ENCODE measurements around the gene XXYLT1. TPM values are rescaled to one million over a fixed set of nuclear protein-coding genes. Genes with fewer than 3 reads are reported as not detected.

XXYLT1 gene
- total and polyA plus RNA-seq, 7 donors: 2.5 to 13.8 (median 11.1) TPM

- TF ChIP-seq POLR2AphosphoS5 (IDR thresholded peaks at IDR 0.05) (no peak), POLR2A (IDR thresholded peaks at IDR 0.05) (no peak), EP300 (IDR thresholded peaks at IDR 0.05) (no peak), CTCF (IDR thresholded peaks at IDR 0.05) (no peak)
- intact Hi-C loops (cut with DNase I): no loop called here
- DNase-seq: peak; percentile 46
- Histone ChIP-seq H3K36me3 (no peaks in the 10 kb centered on the region), H3K27ac (no peak overlapping the region), H3K4me1 (peaks cover 0 to 3% (median 0%) of the 10 kb centered on the region in 4 donors), H3K4me3 (no peak overlapping the region), H3K27me3 (no peaks in the 10 kb centered on the region), H3K9me3 (no peaks in the 10 kb centered on the region)
- 81 to 87% methylated on average over 14 of the region's 14 CpGs for WGBS, 2 donors
Observed at GRCh38 chr3:195075199-195075940, 195.6 kb downstream of the XXYLT1 start.

DNA sequence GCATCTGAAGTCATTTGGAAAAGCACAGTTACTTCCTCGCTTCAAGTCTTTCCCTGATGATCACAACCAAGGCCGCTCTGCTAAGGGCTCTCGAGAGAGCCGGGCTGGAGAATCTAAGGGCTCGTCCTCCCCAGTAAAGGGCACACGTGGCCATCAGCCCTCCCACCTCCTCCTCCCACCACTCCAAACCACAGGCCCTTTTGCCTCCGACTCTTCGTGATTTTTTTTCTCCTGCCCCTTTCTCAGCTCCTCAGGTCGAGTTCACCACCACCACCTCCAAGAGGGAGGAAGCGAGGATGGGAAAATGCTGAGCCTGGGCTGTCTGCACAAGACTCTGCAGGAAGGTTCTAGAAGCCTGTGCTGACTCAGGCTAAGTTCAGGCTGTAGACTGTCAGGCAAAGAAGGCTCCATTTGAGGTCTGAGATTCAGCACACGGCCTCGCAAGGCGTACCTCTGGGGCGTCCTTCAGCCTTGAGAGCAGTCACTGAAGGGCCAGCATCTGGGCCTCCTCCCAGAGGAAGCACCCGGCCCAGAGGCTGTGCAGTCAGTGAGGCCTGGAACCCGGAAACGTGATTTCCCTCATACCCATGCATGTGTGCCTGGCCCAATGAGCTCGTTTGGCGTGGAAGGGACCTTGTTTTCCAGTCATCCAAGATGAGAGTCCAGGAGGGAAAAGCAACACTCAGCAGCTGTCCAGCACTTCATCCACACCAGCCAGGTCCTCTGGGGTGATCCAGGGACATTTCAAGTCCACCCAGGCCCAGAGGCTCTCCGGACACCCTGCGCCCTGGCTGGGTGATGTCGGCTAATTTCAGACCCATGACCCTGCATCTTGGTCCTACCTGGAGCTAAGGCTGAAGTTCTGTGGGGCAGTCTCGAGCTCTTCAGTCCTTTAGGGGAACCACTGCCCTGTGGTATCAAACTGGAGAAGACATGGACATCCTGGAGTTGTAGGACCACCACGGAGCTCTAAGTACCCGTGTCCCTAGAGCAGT lies 196.8 kb downstream of the XXYLT1 start:
- peak; percentile 51 for DNase-seq
- Histone ChIP-seq H3K27ac (no peak overlapping the region), H3K36me3 (peaks cover 0 to 8% (median 0%) of the 10 kb centered on the region in 4 donors), H3K27me3 (no peaks in the 10 kb centered on the region), H3K4me1 (no peaks in the 10 kb centered on the region), H3K4me3 (no peak overlapping the region), H3K9me3 (no peaks in the 10 kb centered on the region)
- 94 to 95% methylated on average over 25 of the region's 25 CpGs for WGBS, 2 donors
- TF ChIP-seq EP300 (IDR thresholded peaks at IDR 0.05) (no peak), POLR2A (IDR thresholded peaks at IDR 0.05) (no peak), CTCF (IDR thresholded peaks at IDR 0.05) (no peak), POLR2AphosphoS5 (IDR thresholded peaks at IDR 0.05) (no peak)
- intact Hi-C loops (cut with DNase I): no loop called here

DNA sequence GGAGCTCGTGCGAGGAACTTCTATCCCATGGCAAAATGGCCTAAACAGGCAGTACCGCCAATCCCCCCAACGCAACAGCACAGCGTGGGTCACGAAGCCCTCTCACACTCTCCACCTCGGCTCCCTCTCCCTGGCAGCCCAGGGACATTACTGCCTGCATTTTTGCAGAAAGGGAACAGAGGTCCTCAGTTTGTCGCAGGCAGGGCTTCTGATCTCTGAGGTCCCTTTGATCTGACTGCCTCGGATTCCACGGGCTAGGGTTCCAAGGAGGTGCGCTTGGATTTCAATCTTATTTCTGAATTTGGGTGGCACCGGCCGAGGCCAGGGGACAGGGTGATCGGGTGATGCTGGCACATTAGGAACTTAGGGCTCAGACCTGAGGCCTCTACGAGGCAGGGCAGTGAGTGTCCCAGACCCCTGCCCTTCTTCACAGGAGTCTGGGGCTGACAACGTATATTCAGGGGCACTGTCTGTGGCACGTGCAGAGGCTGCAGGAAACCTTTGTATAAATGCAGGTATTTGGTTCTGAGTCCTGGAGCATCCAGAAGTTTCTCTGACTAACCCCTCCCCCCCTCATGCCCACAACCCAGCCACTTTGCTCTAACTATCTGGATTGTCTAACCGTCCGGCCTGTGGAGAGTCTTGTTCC lies 197.9 kb downstream of the XXYLT1 start:
- DNase-seq: peak; percentile 34
- H3K9me3 ChIP-seq: no peaks in the 10 kb centered on the region
- no peak overlapping the region for H3K27ac ChIP-seq
- no peaks in the 10 kb centered on the region for H3K27me3 ChIP-seq
- TF ChIP-seq CTCF (IDR thresholded peaks at IDR 0.05) (no peak), POLR2AphosphoS5 (IDR thresholded peaks at IDR 0.05) (no peak), POLR2A (IDR thresholded peaks at IDR 0.05) (no peak), EP300 (IDR thresholded peaks at IDR 0.05) (no peak)
- 94 to 95% methylated on average over 19 of the region's 19 CpGs for WGBS, 2 donors
- intact Hi-C loops (cut with DNase I): no loop called here
- no peaks in the 10 kb centered on the region for H3K4me1 ChIP-seq
- peaks cover 0 to 19% (median 2%) of the 10 kb centered on the region in 4 donors for H3K36me3 ChIP-seq
- no peak overlapping the region for H3K4me3 ChIP-seq

- Histone ChIP-seq H3K36me3 (peaks cover 0 to 19% (median 2%) of the 10 kb centered on the region in 4 donors), H3K4me3 (no peak overlapping the region), H3K27me3 (no peaks in the 10 kb centered on the region), H3K27ac (no peak overlapping the region), H3K9me3 (no peaks in the 10 kb centered on the region), H3K4me1 (no peaks in the 10 kb centered on the region)
- WGBS, 2 donors: 87 to 93% methylated on average over 23 of the region's 23 CpGs
- DNase-seq: peak; percentile 43
- intact Hi-C loops (cut with DNase I): no loop called here
- TF ChIP-seq EP300 (IDR thresholded peaks at IDR 0.05): no peak
Observed at GRCh38 chr3:195071916-195072820, 198.8 kb downstream of the XXYLT1 start.
